Measurements from ENCODE around the gene NTRK3. TPM values are rescaled to one million over a fixed set of nuclear protein-coding genes. Genes with fewer than 3 reads are reported as not detected.
A peak's percentile ranks its signal among the peaks of the same experiment; 100 is the strongest.

NTRK3 gene
- total and polyA plus RNA-seq, 4 experiments from 2014 or later: 0.67 TPM; not detected in 3

GRCh38 chr15:88246666-88247446, 9.7 kb downstream of the NTRK3 start:
- peak overlapping the region in 3 of 8 donors; percentile 1 to 23 (median 17) for H3K4me3 Mint-ChIP-seq
- Histone ChIP-seq H3K36me3 (ENCODE audit: insufficient read depth, low read length) (no peaks in the 10 kb centered on the region), H3K9me3 (ENCODE audit: control insufficient read depth in 1 of 2, low read length in 2 of 2) (no peaks in the 10 kb centered on the region), H3K27ac (ENCODE audit: low read depth, low read length) (no peak overlapping the region), H3K4me3 (ENCODE audit: low read length in 2 of 2) (no peak overlapping the region), H3K27me3 (ENCODE audit: insufficient read depth, low read length) (no peaks in the 10 kb centered on the region), H3K4me1 (ENCODE audit: insufficient read depth, low read length) (no peaks in the 10 kb centered on the region)
- intact Hi-C loops (cut with micrococcal nuclease): loop anchor here (5.0 to 10.0 kb wide), 3 partner anchors 418 to 1622 kb away; no protein-coding TSS in a partner anchor
- H3K4me1 Mint-ChIP-seq: peaks cover 4 to 11% (median 6%) of the 10 kb centered on the region in 4 donors
- CTCF ChIA-PET (ENCODE audit: partially characterized antibody): interaction anchor here (0.7 to 5.8 kb wide), 14 partner anchors 8 to 417 kb away, joined by 3 to 42 read pairs (median 5); partner anchors contain the start of gene ISG20
- POLR2A ChIA-PET (ENCODE audit: partially characterized antibody): no interaction called here
- H3K27ac Mint-ChIP-seq: no peak overlapping the region
- no peaks in the 10 kb centered on the region for H3K36me3 Mint-ChIP-seq
- no peaks in the 10 kb centered on the region for H3K9me3 Mint-ChIP-seq
- peak; percentile 58 to 64 (median 61) for DNase-seq
- H3K27me3 Mint-ChIP-seq: peaks cover 13 to 15% of the 10 kb centered on the region in 2 donors

- Histone ChIP-seq H3K27me3 (ENCODE audit: insufficient read depth, low read length) (no peaks in the 10 kb centered on the region), H3K4me3 (ENCODE audit: low read length in 2 of 2) (no peak overlapping the region), H3K9me3 (ENCODE audit: control insufficient read depth in 1 of 2, low read length in 2 of 2) (no peaks in the 10 kb centered on the region), H3K4me1 (ENCODE audit: insufficient read depth, low read length) (no peaks in the 10 kb centered on the region), H3K36me3 (ENCODE audit: insufficient read depth, low read length) (no peaks in the 10 kb centered on the region), H3K27ac (ENCODE audit: low read depth, low read length) (no peak overlapping the region)
- no peaks in the 10 kb centered on the region for H3K9me3 Mint-ChIP-seq
- intact Hi-C loops (cut with micrococcal nuclease): loop anchor here (5.0 to 10.0 kb wide), 3 partner anchors 419 to 1621 kb away; no protein-coding TSS in a partner anchor
- H3K36me3 Mint-ChIP-seq: no peaks in the 10 kb centered on the region
- DNase-seq: no peak
- CTCF ChIA-PET (ENCODE audit: partially characterized antibody): interaction anchor here (0.7 to 5.8 kb wide), 11 partner anchors 8 to 393 kb away, joined by 3 to 42 read pairs (median 8); partner anchors contain the start of gene ISG20
- peaks cover 15 to 16% of the 10 kb centered on the region in 2 donors for H3K27me3 Mint-ChIP-seq
- H3K27ac Mint-ChIP-seq: no peak overlapping the region
- POLR2A ChIA-PET (ENCODE audit: partially characterized antibody): no interaction called here
- H3K4me1 Mint-ChIP-seq: peaks cover 4 to 11% (median 6%) of the 10 kb centered on the region in 4 donors
- H3K4me3 Mint-ChIP-seq: no peak overlapping the region
Measured at GRCh38 chr15:88246081-88246480, 10.5 kb downstream of the NTRK3 start.

- DNase-seq: peak in 2 of 5 donors; percentile 20 to 21
- Mint-ChIP-seq H3K36me3 (no peaks in the 10 kb centered on the region), H3K4me3 (no peak overlapping the region), H3K9me3 (peaks cover 0 to under 1% (median 0%) of the 10 kb centered on the region in 8 donors), H3K27ac (no peak overlapping the region), H3K4me1 (peaks cover 4 to 11% (median 7%) of the 10 kb centered on the region in 4 donors), H3K27me3 (peaks cover 17 to 18% of the 10 kb centered on the region in 2 donors)
- H3K4me3 ChIP-seq (ENCODE audit: low read length in 2 of 2): no peak overlapping the region
- no peaks in the 10 kb centered on the region for H3K27me3 ChIP-seq (ENCODE audit: insufficient read depth, low read length)
- ChIA-PET POLR2A (ENCODE audit: partially characterized antibody) (no interaction called here), CTCF (ENCODE audit: partially characterized antibody) (interaction anchor here (0.9 to 5.8 kb wide), 9 partner anchors 8 to 1618 kb away, joined by 3 to 42 read pairs (median 7); no protein-coding TSS in a partner anchor)
- no peaks in the 10 kb centered on the region for H3K9me3 ChIP-seq (ENCODE audit: control insufficient read depth in 1 of 2, low read length in 2 of 2)
- no peaks in the 10 kb centered on the region for H3K4me1 ChIP-seq (ENCODE audit: insufficient read depth, low read length)
- H3K27ac ChIP-seq (ENCODE audit: low read depth, low read length): no peak overlapping the region
- H3K36me3 ChIP-seq (ENCODE audit: insufficient read depth, low read length): no peaks in the 10 kb centered on the region
- intact Hi-C loops (cut with micrococcal nuclease): loop anchor here (10.0 kb wide), 2 partner anchors 421 to 1619 kb away; no protein-coding TSS in a partner anchor
Measured at GRCh38 chr15:88243895-88244787, 12.4 kb downstream of the NTRK3 start.

- H3K36me3 ChIP-seq (ENCODE audit: insufficient read depth, low read length): no peaks in the 10 kb centered on the region
- Mint-ChIP-seq H3K4me3 (no peak overlapping the region), H3K27ac (no peak overlapping the region), H3K4me1 (peaks cover 4 to 11% (median 7%) of the 10 kb centered on the region in 4 donors), H3K27me3 (peaks cover 17 to 18% of the 10 kb centered on the region in 2 donors), H3K9me3 (peaks cover 0 to 4% (median 0%) of the 10 kb centered on the region in 8 donors), H3K36me3 (no peaks in the 10 kb centered on the region)
- DNase-seq: no peak
- H3K4me1 ChIP-seq (ENCODE audit: insufficient read depth, low read length): no peaks in the 10 kb centered on the region
- intact Hi-C loops (cut with micrococcal nuclease): loop anchor here (10.0 kb wide), 2 partner anchors 422 to 1618 kb away; no protein-coding TSS in a partner anchor
- CTCF ChIA-PET (ENCODE audit: partially characterized antibody): interaction anchor here (1.3 to 5.8 kb wide), 3 partner anchors 8 to 36 kb away, joined by 3 to 42 read pairs (median 7); no protein-coding TSS in a partner anchor
- no peak overlapping the region for H3K4me3 ChIP-seq (ENCODE audit: low read length in 2 of 2)
- H3K27me3 ChIP-seq (ENCODE audit: insufficient read depth, low read length): no peaks in the 10 kb centered on the region
- no peak overlapping the region for H3K27ac ChIP-seq (ENCODE audit: low read depth, low read length)
- POLR2A ChIA-PET (ENCODE audit: partially characterized antibody): no interaction called here
- H3K9me3 ChIP-seq (ENCODE audit: control insufficient read depth in 1 of 2, low read length in 2 of 2): no peaks in the 10 kb centered on the region
Measured at GRCh38 chr15:88242586-88243555, 13.7 kb downstream of the NTRK3 start.

- Histone ChIP-seq H3K4me1 (ENCODE audit: insufficient read depth, low read length) (no peaks in the 10 kb centered on the region), H3K27me3 (ENCODE audit: insufficient read depth, low read length) (no peaks in the 10 kb centered on the region), H3K4me3 (ENCODE audit: low read length in 2 of 2) (no peak overlapping the region), H3K9me3 (ENCODE audit: control insufficient read depth in 1 of 2, low read length in 2 of 2) (no peaks in the 10 kb centered on the region), H3K27ac (ENCODE audit: low read depth, low read length) (no peak overlapping the region), H3K36me3 (ENCODE audit: insufficient read depth, low read length) (no peaks in the 10 kb centered on the region)
- no peak for DNase-seq
- intact Hi-C loops (cut with micrococcal nuclease): loop anchor here (10.0 kb wide), 2 partner anchors 423 to 1617 kb away; no protein-coding TSS in a partner anchor
- ChIA-PET POLR2A (ENCODE audit: partially characterized antibody) (no interaction called here), CTCF (ENCODE audit: partially characterized antibody) (interaction anchor here (1.3 to 1.7 kb wide), 2 partner anchors 8 to 34 kb away, joined by 3 to 7 read pairs; no protein-coding TSS in a partner anchor)
- H3K9me3 Mint-ChIP-seq: peaks cover 0 to 4% (median 0%) of the 10 kb centered on the region in 8 donors
- no peak overlapping the region for H3K27ac Mint-ChIP-seq
- H3K36me3 Mint-ChIP-seq: no peaks in the 10 kb centered on the region
- H3K27me3 Mint-ChIP-seq: peaks cover 9 to 14% of the 10 kb centered on the region in 2 donors
- H3K4me1 Mint-ChIP-seq: peaks cover under 1 to 2% (median 2%) of the 10 kb centered on the region in 4 donors
- no peak overlapping the region for H3K4me3 Mint-ChIP-seq
Measured at GRCh38 chr15:88241461-88241860, 15.1 kb downstream of the NTRK3 start.

- Mint-ChIP-seq H3K4me1 (peaks cover 0 to 1% (median under 1%) of the 10 kb centered on the region in 4 donors), H3K9me3 (peaks cover 0 to 4% (median 0%) of the 10 kb centered on the region in 8 donors), H3K27ac (no peak overlapping the region), H3K4me3 (no peak overlapping the region), H3K27me3 (peaks cover 9 to 13% of the 10 kb centered on the region in 2 donors), H3K36me3 (no peaks in the 10 kb centered on the region)
- H3K4me1 ChIP-seq (ENCODE audit: insufficient read depth, low read length): no peaks in the 10 kb centered on the region
- no peaks in the 10 kb centered on the region for H3K36me3 ChIP-seq (ENCODE audit: insufficient read depth, low read length)
- no peaks in the 10 kb centered on the region for H3K9me3 ChIP-seq (ENCODE audit: control insufficient read depth in 1 of 2, low read length in 2 of 2)
- CTCF ChIA-PET (ENCODE audit: partially characterized antibody): interaction anchor here (1.7 kb wide), 1 partner anchor 9 kb away, joined by 7 read pairs; no protein-coding TSS in a partner anchor
- H3K4me3 ChIP-seq (ENCODE audit: low read length in 2 of 2): no peak overlapping the region
- no peak overlapping the region for H3K27ac ChIP-seq (ENCODE audit: low read depth, low read length)
- POLR2A ChIA-PET (ENCODE audit: partially characterized antibody): no interaction called here
- intact Hi-C loops (cut with micrococcal nuclease): loop anchor here (10.0 kb wide), 2 partner anchors 424 to 1616 kb away; no protein-coding TSS in a partner anchor
- no peak for DNase-seq
- no peaks in the 10 kb centered on the region for H3K27me3 ChIP-seq (ENCODE audit: insufficient read depth, low read length)
Measured at GRCh38 chr15:88241060-88241459, 15.5 kb downstream of the NTRK3 start.

Data from CD4-positive, alpha-beta memory T cell (primary cell).